ENCODE data around the gene KREMEN1.

KREMEN1 gene

GRCh38 chr22:29056472-29056871 lies 16.4 kb upstream of the KREMEN1 start:
- no peak for TF ChIP-seq CTCF (IDR thresholded peaks at IDR 0.05; ENCODE audit: low read depth, low read length)
- DNase-seq (ENCODE audit: low read depth, low spot score), result no peak
- in situ Hi-C loops (cut with HindIII; ENCODE audit: low sequenced_read_pairs), result no loop called here
- no peak overlapping the region for H3K4me3 ChIP-seq (ENCODE audit: low read depth, low read length)

GRCh38 chr22:29060251-29060869 lies 12.5 kb upstream of the KREMEN1 start:
- no peak for TF ChIP-seq CTCF (IDR thresholded peaks at IDR 0.05; ENCODE audit: low read depth, low read length)
- H3K4me3 ChIP-seq (ENCODE audit: low read depth, low read length), result no peak overlapping the region
- no peak for DNase-seq (ENCODE audit: low read depth, low spot score)
- in situ Hi-C loops (cut with HindIII; ENCODE audit: low sequenced_read_pairs), result no loop called here

- DNase-seq (ENCODE audit: low read depth, low spot score), result no peak
- no peak for TF ChIP-seq CTCF (IDR thresholded peaks at IDR 0.05; ENCODE audit: low read depth, low read length)
- in situ Hi-C loops (cut with HindIII; ENCODE audit: low sequenced_read_pairs), result no loop called here
- H3K4me3 ChIP-seq (ENCODE audit: low read depth, low read length), result no peak overlapping the region
These were observed 11.9 kb upstream of the KREMEN1 start for GRCh38 chr22:29060931-29061330.

GRCh38 chr22:29061773-29062172 lies 11.1 kb upstream of the KREMEN1 start, which contains the start of gene C22orf31:
C22orf31 (minus strand) TSS chr22:29061831; CDS start chr22:29061792, 39 bp downstream.
- TF ChIP-seq CTCF (IDR thresholded peaks at IDR 0.05; ENCODE audit: low read depth, low read length), result no peak
- no peak within 1 kb of the TSS for H3K4me3 ChIP-seq (ENCODE audit: low read depth, low read length)
- in situ Hi-C loops (cut with HindIII; ENCODE audit: low sequenced_read_pairs), result no loop called here
- no peak for DNase-seq (ENCODE audit: low read depth, low spot score)

GRCh38 chr22:29062286-29062821 lies 10.5 kb upstream of the KREMEN1 start:
- no peak for DNase-seq (ENCODE audit: low read depth, low spot score)
- H3K4me3 ChIP-seq (ENCODE audit: low read depth, low read length), result no peak overlapping the region
- no peak for TF ChIP-seq CTCF (IDR thresholded peaks at IDR 0.05; ENCODE audit: low read depth, low read length)
- in situ Hi-C loops (cut with HindIII; ENCODE audit: low sequenced_read_pairs), result no loop called here

- no peak for TF ChIP-seq CTCF (IDR thresholded peaks at IDR 0.05; ENCODE audit: low read depth, low read length)
- no peak overlapping the region for H3K4me3 ChIP-seq (ENCODE audit: low read depth, low read length)
- DNase-seq (ENCODE audit: low read depth, low spot score), result no peak
- in situ Hi-C loops (cut with HindIII; ENCODE audit: low sequenced_read_pairs), result no loop called here
These were observed 7.2 kb upstream of the KREMEN1 start for GRCh38 chr22:29065468-29066190.

Data from astrocyte of the spinal cord (primary cell).